ENCODE measurements around the gene LRP2.
"Not testable (repeated sequence)": the region's sequence is repeated elsewhere in the genome, so short reads cannot be mapped to it uniquely, and the experiment has no call there.

DNA sequence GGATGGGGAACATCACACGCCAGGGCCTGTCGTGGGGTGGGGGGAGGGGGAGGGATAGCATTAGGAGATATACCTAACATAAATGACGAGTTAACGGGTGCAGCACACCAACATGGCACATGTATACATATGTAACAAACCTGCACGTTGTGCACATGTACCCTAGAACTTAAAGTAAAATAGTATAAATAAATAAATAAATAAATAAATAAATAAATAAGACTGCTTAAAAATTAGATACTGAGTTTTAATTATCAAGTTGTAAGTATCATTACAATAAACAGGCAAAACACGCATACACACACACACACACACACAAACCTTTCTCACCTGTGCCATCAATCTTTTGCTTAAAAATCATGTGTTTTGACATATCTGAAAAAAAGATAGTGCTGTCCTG is 91.8 kb downstream of the LRP2 start:
- TF ChIP-seq, protein P1, sequence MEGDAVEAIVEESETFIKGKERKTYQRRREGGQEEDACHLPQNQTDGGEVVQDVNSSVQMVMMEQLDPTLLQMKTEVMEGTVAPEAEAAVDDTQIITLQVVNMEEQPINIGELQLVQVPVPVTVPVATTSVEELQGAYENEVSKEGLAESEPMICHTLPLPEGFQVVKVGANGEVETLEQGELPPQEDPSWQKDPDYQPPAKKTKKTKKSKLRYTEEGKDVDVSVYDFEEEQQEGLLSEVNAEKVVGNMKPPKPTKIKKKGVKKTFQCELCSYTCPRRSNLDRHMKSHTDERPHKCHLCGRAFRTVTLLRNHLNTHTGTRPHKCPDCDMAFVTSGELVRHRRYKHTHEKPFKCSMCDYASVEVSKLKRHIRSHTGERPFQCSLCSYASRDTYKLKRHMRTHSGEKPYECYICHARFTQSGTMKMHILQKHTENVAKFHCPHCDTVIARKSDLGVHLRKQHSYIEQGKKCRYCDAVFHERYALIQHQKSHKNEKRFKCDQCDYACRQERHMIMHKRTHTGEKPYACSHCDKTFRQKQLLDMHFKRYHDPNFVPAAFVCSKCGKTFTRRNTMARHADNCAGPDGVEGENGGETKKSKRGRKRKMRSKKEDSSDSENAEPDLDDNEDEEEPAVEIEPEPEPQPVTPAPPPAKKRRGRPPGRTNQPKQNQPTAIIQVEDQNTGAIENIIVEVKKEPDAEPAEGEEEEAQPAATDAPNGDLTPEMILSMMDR (IDR thresholded peaks at IDR 0.05; ENCODE audit: low read depth, low read length, missing input control) = not testable (repeated sequence)
- TF ChIP-seq HNF4G (IDR thresholded peaks at IDR 0.05) = not testable (repeated sequence)
- TF ChIP-seq, protein P2, sequence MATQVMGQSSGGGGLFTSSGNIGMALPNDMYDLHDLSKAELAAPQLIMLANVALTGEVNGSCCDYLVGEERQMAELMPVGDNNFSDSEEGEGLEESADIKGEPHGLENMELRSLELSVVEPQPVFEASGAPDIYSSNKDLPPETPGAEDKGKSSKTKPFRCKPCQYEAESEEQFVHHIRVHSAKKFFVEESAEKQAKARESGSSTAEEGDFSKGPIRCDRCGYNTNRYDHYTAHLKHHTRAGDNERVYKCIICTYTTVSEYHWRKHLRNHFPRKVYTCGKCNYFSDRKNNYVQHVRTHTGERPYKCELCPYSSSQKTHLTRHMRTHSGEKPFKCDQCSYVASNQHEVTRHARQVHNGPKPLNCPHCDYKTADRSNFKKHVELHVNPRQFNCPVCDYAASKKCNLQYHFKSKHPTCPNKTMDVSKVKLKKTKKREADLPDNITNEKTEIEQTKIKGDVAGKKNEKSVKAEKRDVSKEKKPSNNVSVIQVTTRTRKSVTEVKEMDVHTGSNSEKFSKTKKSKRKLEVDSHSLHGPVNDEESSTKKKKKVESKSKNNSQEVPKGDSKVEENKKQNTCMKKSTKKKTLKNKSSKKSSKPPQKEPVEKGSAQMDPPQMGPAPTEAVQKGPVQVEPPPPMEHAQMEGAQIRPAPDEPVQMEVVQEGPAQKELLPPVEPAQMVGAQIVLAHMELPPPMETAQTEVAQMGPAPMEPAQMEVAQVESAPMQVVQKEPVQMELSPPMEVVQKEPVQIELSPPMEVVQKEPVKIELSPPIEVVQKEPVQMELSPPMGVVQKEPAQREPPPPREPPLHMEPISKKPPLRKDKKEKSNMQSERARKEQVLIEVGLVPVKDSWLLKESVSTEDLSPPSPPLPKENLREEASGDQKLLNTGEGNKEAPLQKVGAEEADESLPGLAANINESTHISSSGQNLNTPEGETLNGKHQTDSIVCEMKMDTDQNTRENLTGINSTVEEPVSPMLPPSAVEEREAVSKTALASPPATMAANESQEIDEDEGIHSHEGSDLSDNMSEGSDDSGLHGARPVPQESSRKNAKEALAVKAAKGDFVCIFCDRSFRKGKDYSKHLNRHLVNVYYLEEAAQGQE (IDR thresholded peaks at IDR 0.05) = not testable (repeated sequence)

Measured in liver (tissue), 3 donors.